Endothelial cell of umbilical vein (primary cell): Measurements from ENCODE around the gene MIA3. TPM values are rescaled to one million over a fixed set of nuclear protein-coding genes. Genes with fewer than 3 reads are reported as not detected.

ENCODE experiments used
- BruUV-seq: library from RNA; stranded (reverse); fragments of 400-500 nt; replicated peaks from 2 replicates; lab custom pipeline; 2021; lab: Mats Ljungman, UMichigan
- CTCF ChIA-PET: fragments of 300-600, 350-600 bp; sonication (Branson Sonifier 250); formaldehyde crosslinking; loops from one replicate; lab custom pipeline; 2021; ENCODE audit warnings: antibody characterized with exemption, inconsistent platforms; lab: Charles Lee
- POLR2A ChIA-PET: fragments of 300-600, 350-600 bp; sonication (Branson Sonifier 250); formaldehyde crosslinking; loops from one replicate; lab custom pipeline; 2021; ENCODE audit warnings: antibody characterized with exemption, inconsistent platforms; lab: Charles Lee
- DNase-seq: peaks from one replicate; pipeline ENCODE4 v3.0.0-alpha.2; 2011; ENCODE audit warnings: low read depth, low spot score
- FAIRE-seq: peaks from 2 replicates; lab custom pipeline; 2011; peaks lifted over from hg19 to GRCh38; lab: Jason Lieb, UNC
- H2AFZ ChIP-seq: 2 replicates; pipeline ENCODE4 v1.6.0; 2012; ENCODE audit warnings: low read depth, low read length, control low read depth, inconsistent platforms
- H3K27ac ChIP-seq: 2 replicates; pipeline ENCODE4 v1.5.1; 2011; ENCODE audit warnings: low read depth, mild to moderate bottlenecking, control low read depth, low read length, moderate library complexity; ENCODE audit not compliant: insufficient read depth
- H3K27me3 ChIP-seq, 2 experiments: 2 replicates each; pipeline versions ENCODE4 v1.6.0 to v1.6.1; 2011; ENCODE audit warnings: low read length in 2 of 2, mixed read lengths in 1 of 2; ENCODE audit not compliant: control insufficient read depth in 2 of 2, insufficient read depth in 2 of 2
- H3K36me3 ChIP-seq, 2 experiments: 2 replicates in 1 of 2; 3 replicates in 1 of 2; pipeline ENCODE4 v1.5.1; 2011; ENCODE audit warnings: low read length in 2 of 2, mild to moderate bottlenecking in 1 of 2, moderate library complexity in 1 of 2; ENCODE audit not compliant: control insufficient read depth in 2 of 2, insufficient read depth in 2 of 2; ENCODE audit errors: extremely low read depth in 1 of 2
- H3K4me1 ChIP-seq: 3 replicates; pipeline ENCODE4 v1.5.1; 2011; ENCODE audit warnings: mild to moderate bottlenecking, low read length; ENCODE audit not compliant: control insufficient read depth, insufficient read depth; ENCODE audit errors: extremely low read depth
- H3K4me2 ChIP-seq: 2 replicates; pipeline ENCODE4 v1.6.1; 2011; ENCODE audit warnings: low read length, control low read depth, mixed read lengths; ENCODE audit not compliant: insufficient read depth
- H3K4me3 ChIP-seq, 3 experiments: fragments of 200-600 bp in 1 of 3; sonication (generic), shearing (Covaris generic) in 1 of 3; replicated peaks in 1 of 3; 2 replicates each; pipeline ENCODE4 v1.5.1; 2011 to 2016; ENCODE audit warnings: control low read depth in 3 of 3, low read length in 3 of 3, mild to moderate bottlenecking in 2 of 3, inconsistent platforms in 1 of 3, low read depth in 1 of 3, moderate library complexity in 1 of 3; ENCODE audit not compliant: insufficient read depth in 1 of 3
- H3K79me2 ChIP-seq: 2 replicates; pipeline ENCODE4 v1.6.0; 2012; ENCODE audit warnings: low read length, inconsistent platforms; ENCODE audit not compliant: control insufficient read depth, insufficient read depth
- H3K9ac ChIP-seq: replicated peaks from 2 replicates; pipeline ENCODE3; 2011; ENCODE audit warnings: low read length, control low read depth; ENCODE audit not compliant: insufficient read depth; ENCODE audit errors: extremely low read depth
- H3K9me1 ChIP-seq: replicated peaks from 3 replicates; pipeline ENCODE4 v1.6.0; 2011; ENCODE audit warnings: mild to moderate bottlenecking, low read length; ENCODE audit not compliant: control insufficient read depth, insufficient read depth; ENCODE audit errors: extremely low read depth
- H3K9me3 ChIP-seq: replicated peaks from 2 replicates; pipeline ENCODE4 v1.5.1; 2012; ENCODE audit warnings: low read length, inconsistent platforms; ENCODE audit not compliant: control insufficient read depth, insufficient read depth
- H4K20me1 ChIP-seq: replicated peaks from 2 replicates; pipeline ENCODE3; 2011; ENCODE audit warnings: mild to moderate bottlenecking, low read length; ENCODE audit not compliant: control insufficient read depth, insufficient read depth; ENCODE audit errors: extremely low read depth
- CTCF ChIP-seq, 2 donors: IDR thresholded peaks; 1 replicate in 1 of 2; 2 replicates in 1 of 2; pipeline ENCODE4 v1.5.1; 2011; ENCODE audit warnings: low read length in 2 of 2, mild to moderate bottlenecking in 2 of 2, moderate library complexity in 2 of 2, control low read depth in 1 of 2, inconsistent platforms in 1 of 2, low read depth in 1 of 2; ENCODE audit not compliant: insufficient read depth in 1 of 2; ENCODE audit errors: extremely low read depth in 1 of 2
- EZH2 ChIP-seq: IDR thresholded peaks from 2 replicates; pipeline ENCODE4 v1.6.1; 2012; ENCODE audit warnings: borderline replicate concordance, low read depth, mild to moderate bottlenecking, moderate library complexity, low read length, inconsistent platforms; ENCODE audit not compliant: severe bottlenecking
- FOS ChIP-seq: IDR thresholded peaks from 2 replicates; pipeline ENCODE4 v1.6.1; 2011; ENCODE audit warnings: mild to moderate bottlenecking, low read length, moderate library complexity, borderline replicate concordance; ENCODE audit not compliant: insufficient read depth
- GATA2 ChIP-seq: IDR thresholded peaks from 2 replicates; pipeline ENCODE4 v1.7.0; 2011; ENCODE audit warnings: low read depth, mild to moderate bottlenecking, moderate library complexity, mixed read lengths, low read length; ENCODE audit not compliant: insufficient read length, insufficient read depth
- JUN ChIP-seq: IDR thresholded peaks from 2 replicates; pipeline ENCODE4 v1.6.1; 2011; ENCODE audit warnings: borderline replicate concordance, low read depth; ENCODE audit not compliant: insufficient read length, insufficient read depth
- MYC ChIP-seq: IDR thresholded peaks from one replicate; pipeline ENCODE4 v1.6.1; 2011; ENCODE audit warnings: mild to moderate bottlenecking, low read depth, low read length
- POLR2A ChIP-seq: IDR thresholded peaks from 2 replicates; pipeline ENCODE4 v1.6.1; 2012; ENCODE audit warnings: low read depth, mild to moderate bottlenecking, control low read depth, low read length
- POLR2AphosphoS5 ChIP-seq: IDR thresholded peaks from 2 replicates; pipeline ENCODE4 v1.6.1; 2012; ENCODE audit warnings: low read depth, mild to moderate bottlenecking, control low read depth, low read length, moderate library complexity; ENCODE audit not compliant: insufficient read depth
- dilution Hi-C: fragments of 300-500 bp; cut with MboI; formaldehyde crosslinking; loops from one replicate; pipeline ENCODE4 v1.15.0; 2019; ENCODE audit warnings: low sequenced_read_pairs; ENCODE audit not compliant: extremely low pct_ligation_motif_present
- intact Hi-C: fragments of 100-400 bp; cut with micrococcal nuclease; formaldehyde crosslinking; loops from one replicate; pipeline ENCODE4 v1.10.0; 2022
- polyA plus RNA-seq, 4 experiments: library from polyadenylated mRNA; depleted of rRNA in 3 of 4; stranded (reverse) in 3 of 4; unstranded in 1 of 4; fragments of >200 nt; gene quantifications; 2 replicates each; pipeline versions ENCODE4 v1.2.1 to v1.2.3, GENCODE V29; 2011 to 2012; ENCODE audit warnings: missing spikeins in 1 of 4
- total RNA-seq: library from RNA; stranded (reverse); gene quantifications from 2 replicates; pipeline ENCODE4 v1.2.3, GENCODE V29; 2021
- TF ChIP-seq, protein P1 (sequence below): IDR thresholded peaks from 2 replicates; pipeline ENCODE4 v1.6.1; 2011; ENCODE audit not compliant: insufficient read depth, insufficient read length

MIA3 gene
- total and polyA plus RNA-seq, 2 donors (not counting 3 experiments of a cell fraction or from before 2014, with no cell fraction given), result 63.7 to 108 TPM

- CTCF ChIA-PET, result interaction anchor here (1.3 kb wide), 2 partner anchors 21 to 176 kb away, joined by 3 to 4 read pairs; no protein-coding TSS in a partner anchor
These were observed 23.5 kb downstream of the MIA3 start for GRCh38 chr1:222641269-222641948.

More at GRCh38 chr1:222641269-222641948, 23.5 kb downstream of the MIA3 start:
- Histone ChIP-seq H3K36me3 (peaks cover 0 to 2% of the 10 kb centered on the region in 2 experiments), H3K4me3 (no peak overlapping the region), H3K27me3 (no peaks in the 10 kb centered on the region), H3K9me1 (no peaks in the 10 kb centered on the region), H3K9me3 (no peaks in the 10 kb centered on the region), H3K27ac (no peak overlapping the region), H4K20me1 (no peaks in the 10 kb centered on the region), H2AFZ (no peak overlapping the region), H3K9ac (no peak overlapping the region), H3K79me2 (peaks cover 11% of the 10 kb centered on the region), H3K4me1 (peaks cover 13% of the 10 kb centered on the region), H3K4me2 (no peak overlapping the region)
- dilution Hi-C loops, result no loop called here
- TF ChIP-seq MYC, result no peak
- TF ChIP-seq POLR2A, result no peak
- TF ChIP-seq GATA2, result no peak
- no peak for TF ChIP-seq JUN
- no peak for TF ChIP-seq POLR2AphosphoS5
- no peak for TF ChIP-seq CTCF (IDR thresholded peaks at IDR 0.05; ENCODE audit: extremely low read depth in 1 of 2, insufficient read depth in 1 of 2, low read depth in 1 of 2, low read length in 2 of 2)
- TF ChIP-seq, protein P1, sequence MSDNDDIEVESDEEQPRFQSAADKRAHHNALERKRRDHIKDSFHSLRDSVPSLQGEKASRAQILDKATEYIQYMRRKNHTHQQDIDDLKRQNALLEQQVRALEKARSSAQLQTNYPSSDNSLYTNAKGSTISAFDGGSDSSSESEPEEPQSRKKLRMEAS, result no peak
- no peak for TF ChIP-seq EZH2
- TF ChIP-seq FOS, result no peak
- BruUV-seq, result no TSS peak
- POLR2A ChIA-PET, result no interaction called here
- FAIRE-seq (no peak), DNase-seq (no peak)
- intact Hi-C loops, result loop anchor here (5.0 kb wide), 1 partner anchor 1489 kb away; no protein-coding TSS in a partner anchor
